ENCODE results near the gene TBC1D10B. TPM values are rescaled to one million over a fixed set of nuclear protein-coding genes. Genes with fewer than 3 reads are reported as not detected.

The TBC1D10B gene
- total RNA-seq (10 to 100 TPM; 24.0 to 60.1 (median 52.5) TPM), total RNA-seq (24.2 to 86.4 (median 45.4) reads per million in 29 experiments)
- 24.5 TPM for total RNA-seq (2013)

GRCh38 chr16:30370456-30371247 lies at the start of gene TBC1D10B:
Gene TBC1D10B (minus strand): TSS chr16:30370494. CDS start chr16:30370183, 311 bp downstream.
- no peaks in the 10 kb centered on the region for H3K27me3 Mint-ChIP-seq
- H3K4me3 Mint-ChIP-seq = peak within 1 kb of the TSS; percentile 85 to 91 (median 86)
- Histone ChIP-seq H3K4me1 (ENCODE audit: control insufficient read depth in 1 of 2, extremely low read depth in 1 of 2, insufficient read depth in 2 of 2, low read length in 2 of 2) (peaks cover 22 to 44% of the 10 kb centered on the region in 2 experiments), H3K4me3 (ENCODE audit: control insufficient read depth in 1 of 2, extremely low read depth in 1 of 2, low read length in 1 of 2) (peak within 1 kb of the TSS; percentile 62 to 66), H3K36me3 (ENCODE audit: control insufficient read depth in 2 of 2, extremely low read depth in 1 of 2, insufficient read depth in 1 of 2, low read length in 1 of 2) (peaks cover 6 to 8% of the 10 kb centered on the region in 2 donors), H3K9me3 (no peaks in the 10 kb centered on the region), H3K27ac (ENCODE audit: low read length) (peak within 1 kb of the TSS; percentile 73), H3K27me3 (replicated peaks in 1 of 2; ENCODE audit: control insufficient read depth in 2 of 2, extremely low read depth in 1 of 2, insufficient read depth in 2 of 2, low read length in 1 of 2) (no peaks in the 10 kb centered on the region)
- POLR2A ChIA-PET = interaction anchor here (0.6 to 1.7 kb wide), 5 partner anchors 12 to 166 kb away, joined by 3 to 7 read pairs (median 5); partner anchors contain the start of genes SEPTIN1 (in 2 of the 2) and DCTPP1 (in 1 of the 2)
- ATAC-seq (replicated peaks in 1 of 4) (peak; percentile 83 to 86 (median 84)), DNase-seq (peak; percentile 96 to 100 (median 99))
- H3K36me3 Mint-ChIP-seq = peaks cover 6% of the 10 kb centered on the region
- no peaks in the 10 kb centered on the region for H3K9me3 Mint-ChIP-seq
- peak within 1 kb of the TSS; percentile 93 to 95 for H3K27ac Mint-ChIP-seq
- CTCF ChIA-PET = interaction anchor here (0.5 to 1.9 kb wide), 18 partner anchors 11 to 670 kb away, joined by 3 to 32 read pairs (median 4); partner anchors contain the start of genes CD2BP2 (in 1 of the 2), DCTPP1 (in 1 of the 2), SEPTIN1 (in 1 of the 2) and ZNF48 (in 1 of the 2)
- peaks cover 45 to 49% (median 46%) of the 10 kb centered on the region in 3 donors for H3K4me1 Mint-ChIP-seq
- under 1% methylated on average over 36 of the region's 40 CpGs for WGBS (ENCODE audit: insufficient coverage)

- H3K27ac Mint-ChIP-seq = peak overlapping the region; percentile 74 to 84
- WGBS (ENCODE audit: insufficient coverage) = 51% methylated on average over 10 of the region's 31 CpGs
- peaks cover 9 to 18% of the 10 kb centered on the region in 2 experiments for H3K4me1 ChIP-seq (ENCODE audit: control insufficient read depth in 1 of 2, extremely low read depth in 1 of 2, insufficient read depth in 2 of 2, low read length in 2 of 2)
- H3K36me3 ChIP-seq (ENCODE audit: control insufficient read depth in 2 of 2, extremely low read depth in 1 of 2, insufficient read depth in 1 of 2, low read length in 1 of 2) = peaks cover 8 to 13% of the 10 kb centered on the region in 2 donors
- ATAC-seq (replicated peaks in 1 of 4) (no peak), DNase-seq (no peak)
- H3K27me3 Mint-ChIP-seq = no peaks in the 10 kb centered on the region
- H3K36me3 Mint-ChIP-seq = peaks cover 10% of the 10 kb centered on the region
- peak overlapping the region; percentile 78 for H3K27ac ChIP-seq (ENCODE audit: low read length)
- peak overlapping the region; percentile 45 to 72 for H3K4me3 ChIP-seq (ENCODE audit: control insufficient read depth in 1 of 2, extremely low read depth in 1 of 2, low read length in 1 of 2)
- peaks cover 7 to 14% (median 13%) of the 10 kb centered on the region in 3 donors for H3K4me1 Mint-ChIP-seq
- no peaks in the 10 kb centered on the region for H3K9me3 Mint-ChIP-seq
- H3K4me3 Mint-ChIP-seq = peak overlapping the region; percentile 44 to 64 (median 58)
- ChIA-PET POLR2A (interaction anchor here (0.6 to 0.9 kb wide), 3 partner anchors 23 to 140 kb away, joined by 3 to 5 read pairs (median 3); no protein-coding TSS in a partner anchor), CTCF (interaction anchor here in 1 of 2 donors (0.7 to 2.6 kb wide), 12 partner anchors 9 to 294 kb away, joined by 3 to 35 read pairs (median 4); partner anchors contain the start of genes DCTPP1, SEPTIN1 and ZNF48)
- no peaks in the 10 kb centered on the region for H3K9me3 ChIP-seq
- no peaks in the 10 kb centered on the region for H3K27me3 ChIP-seq (replicated peaks in 1 of 2; ENCODE audit: control insufficient read depth in 2 of 2, extremely low read depth in 1 of 2, insufficient read depth in 2 of 2, low read length in 1 of 2)
These were observed 48.3 kb upstream of the TBC1D10B start for GRCh38 chr16:30418350-30419181.

- H3K27me3 Mint-ChIP-seq = no peaks in the 10 kb centered on the region
- DNase-seq (peak; percentile 78 to 97 (median 88)), ATAC-seq (replicated peaks in 1 of 4) (peak; percentile 86 to 89 (median 88))
- H3K36me3 Mint-ChIP-seq = peaks cover 10% of the 10 kb centered on the region
- Histone ChIP-seq H3K27ac (ENCODE audit: low read length) (peak overlapping the region; percentile 78), H3K4me1 (ENCODE audit: control insufficient read depth in 1 of 2, extremely low read depth in 1 of 2, insufficient read depth in 2 of 2, low read length in 2 of 2) (peaks cover 9 to 18% of the 10 kb centered on the region in 2 experiments), H3K27me3 (replicated peaks in 1 of 2; ENCODE audit: control insufficient read depth in 2 of 2, extremely low read depth in 1 of 2, insufficient read depth in 2 of 2, low read length in 1 of 2) (no peaks in the 10 kb centered on the region), H3K4me3 (ENCODE audit: control insufficient read depth in 1 of 2, extremely low read depth in 1 of 2, low read length in 1 of 2) (peak overlapping the region; percentile 51 to 72), H3K9me3 (no peaks in the 10 kb centered on the region), H3K36me3 (ENCODE audit: control insufficient read depth in 2 of 2, extremely low read depth in 1 of 2, insufficient read depth in 1 of 2, low read length in 1 of 2) (peaks cover 8 to 9% of the 10 kb centered on the region in 2 donors)
- POLR2A ChIA-PET = interaction anchor here (0.6 to 0.9 kb wide), 3 partner anchors 24 to 141 kb away, joined by 3 to 5 read pairs (median 3); no protein-coding TSS in a partner anchor
- peak overlapping the region; percentile 23 to 68 for H3K27ac Mint-ChIP-seq
- H3K4me3 Mint-ChIP-seq = peak overlapping the region; percentile 44 to 68 (median 64)
- CTCF ChIA-PET = interaction anchor here in 1 of 2 donors (0.7 to 2.6 kb wide), 15 partner anchors 8 to 326 kb away, joined by 3 to 35 read pairs (median 4); partner anchors contain the start of genes DCTPP1, SEPTIN1, TBX6 and ZNF48
- peaks cover 7 to 14% (median 13%) of the 10 kb centered on the region in 3 donors for H3K4me1 Mint-ChIP-seq
- under 1% methylated on average over 140 of the region's 140 CpGs for WGBS (ENCODE audit: insufficient coverage)
- H3K9me3 Mint-ChIP-seq = no peaks in the 10 kb centered on the region
These were observed 47.4 kb upstream of the TBC1D10B start for GRCh38 chr16:30417529-30418349.

- Histone ChIP-seq H3K36me3 (ENCODE audit: control insufficient read depth in 2 of 2, extremely low read depth in 1 of 2, insufficient read depth in 1 of 2, low read length in 1 of 2) (peaks cover 7 to 9% of the 10 kb centered on the region in 2 donors), H3K27me3 (replicated peaks in 1 of 2; ENCODE audit: control insufficient read depth in 2 of 2, extremely low read depth in 1 of 2, insufficient read depth in 2 of 2, low read length in 1 of 2) (no peaks in the 10 kb centered on the region), H3K27ac (ENCODE audit: low read length) (peak overlapping the region; percentile 52), H3K4me3 (ENCODE audit: control insufficient read depth in 1 of 2, extremely low read depth in 1 of 2, low read length in 1 of 2) (peak overlapping the region; percentile 51 to 72), H3K4me1 (ENCODE audit: control insufficient read depth in 1 of 2, extremely low read depth in 1 of 2, insufficient read depth in 2 of 2, low read length in 2 of 2) (peaks cover 9 to 18% of the 10 kb centered on the region in 2 experiments), H3K9me3 (no peaks in the 10 kb centered on the region)
- no peaks in the 10 kb centered on the region for H3K9me3 Mint-ChIP-seq
- peaks cover 11% of the 10 kb centered on the region for H3K36me3 Mint-ChIP-seq
- WGBS (ENCODE audit: insufficient coverage) = 69% methylated on average over 14 of the region's 18 CpGs
- DNase-seq (peak in 1 of 35 experiments; percentile 6), ATAC-seq (replicated peaks in 1 of 4) (no peak)
- H3K27me3 Mint-ChIP-seq = no peaks in the 10 kb centered on the region
- ChIA-PET POLR2A (no interaction called here), CTCF (interaction anchor here in 1 of 2 donors (0.7 to 2.6 kb wide), 15 partner anchors 7 to 325 kb away, joined by 3 to 35 read pairs (median 4); partner anchors contain the start of genes DCTPP1, TBX6, ZNF48 and ZNF771)
- H3K4me1 Mint-ChIP-seq = peaks cover 7 to 18% (median 17%) of the 10 kb centered on the region in 3 donors
- H3K27ac Mint-ChIP-seq = peak overlapping the region; percentile 46 to 73
- H3K4me3 Mint-ChIP-seq = peak overlapping the region; percentile 44 to 68 (median 66)
These were observed 46.6 kb upstream of the TBC1D10B start for GRCh38 chr16:30416624-30417528.

All from T-cell (primary cell).